NAMALWA (cell line): ENCODE results near the gene EFNA5.
"Not testable (repeated sequence)": the region's sequence is repeated elsewhere in the genome, so short reads cannot be mapped to it uniquely, and the experiment has no call there.

ENCODE experiments used
- DNase-seq: peaks from one replicate; pipeline ENCODE4 v3.0.0-alpha.2; 2015; ENCODE audit warnings: low spot score

Gene EFNA5

DNA sequence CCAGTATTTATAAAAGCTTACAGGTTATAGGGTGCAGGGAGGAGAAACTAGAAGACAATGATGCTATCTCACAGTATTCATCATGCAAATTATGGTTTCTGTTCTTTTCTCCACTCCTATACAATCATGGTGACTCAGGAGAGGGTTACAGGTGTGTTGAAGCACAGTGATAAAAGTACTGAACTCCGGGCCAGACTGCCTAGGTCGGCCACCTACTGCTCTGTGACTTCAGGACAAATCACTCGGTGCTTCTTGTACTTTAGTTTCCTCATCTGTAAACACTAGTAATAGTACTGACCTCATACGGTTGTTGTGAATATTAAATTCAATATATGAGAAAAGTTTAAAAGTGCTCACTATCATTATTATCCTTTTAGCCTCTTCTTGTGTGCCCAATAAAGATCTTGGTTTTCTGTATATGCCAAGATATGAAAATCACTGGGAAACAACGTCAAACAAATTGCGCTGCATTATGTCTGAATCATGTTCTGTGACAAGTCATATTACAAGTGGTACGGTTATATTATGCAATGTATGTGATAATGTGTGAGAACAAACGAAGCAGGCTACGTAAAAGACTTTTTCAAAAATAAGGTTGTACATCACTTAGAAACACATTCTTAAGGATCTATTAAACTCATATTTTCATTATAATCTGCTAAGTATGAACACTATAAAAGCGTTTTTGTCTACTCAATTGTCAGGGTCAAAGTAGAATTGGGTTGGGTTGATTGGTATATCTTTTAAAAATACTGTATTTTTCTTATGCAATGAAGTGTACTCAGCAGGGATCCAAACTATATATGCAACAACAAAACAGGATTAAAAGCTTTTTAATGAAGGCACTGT is 153.3 kb downstream of the EFNA5 start:
- peak; percentile 44 for DNase-seq

- DNase-seq = peak; percentile 35
Observed at GRCh38 chr5:107516452-107517184, 154.1 kb downstream of the EFNA5 start.

GRCh38 chr5:107515521-107516080 is 155.1 kb downstream of the EFNA5 start:
- no peak for DNase-seq

DNA sequence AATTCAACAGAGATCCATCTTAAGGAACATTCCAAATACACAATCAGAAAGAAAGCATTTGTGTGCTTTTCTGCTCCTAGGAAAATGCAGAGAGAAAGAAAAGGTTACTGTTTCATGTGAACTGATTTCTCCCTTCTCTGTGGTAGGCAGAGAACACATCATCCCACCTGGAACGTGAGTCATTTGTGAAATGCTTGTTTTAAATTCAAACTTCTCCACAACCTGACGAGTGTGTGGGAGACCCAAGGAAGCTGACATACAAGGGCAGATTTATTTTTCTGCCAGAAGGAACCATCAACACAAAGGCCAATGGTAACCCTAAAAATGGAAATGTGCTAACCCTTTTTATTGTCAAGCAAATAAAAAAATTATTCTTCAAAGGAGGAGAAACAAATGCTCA is 156.4 kb downstream of the EFNA5 start:
- DNase-seq = peak; percentile 61

- DNase-seq = peak; percentile 89
Observed at GRCh38 chr5:107513337-107514085, 157.2 kb downstream of the EFNA5 start.

GRCh38 chr5:107512029-107512428 is 158.7 kb downstream of the EFNA5 start:
- DNase-seq = peak; percentile 85

- no peak for DNase-seq
Observed at GRCh38 chr5:107510125-107510524, 160.6 kb downstream of the EFNA5 start.

GRCh38 chr5:107508097-107508496 is 162.6 kb downstream of the EFNA5 start:
- DNase-seq = no peak

DNA sequence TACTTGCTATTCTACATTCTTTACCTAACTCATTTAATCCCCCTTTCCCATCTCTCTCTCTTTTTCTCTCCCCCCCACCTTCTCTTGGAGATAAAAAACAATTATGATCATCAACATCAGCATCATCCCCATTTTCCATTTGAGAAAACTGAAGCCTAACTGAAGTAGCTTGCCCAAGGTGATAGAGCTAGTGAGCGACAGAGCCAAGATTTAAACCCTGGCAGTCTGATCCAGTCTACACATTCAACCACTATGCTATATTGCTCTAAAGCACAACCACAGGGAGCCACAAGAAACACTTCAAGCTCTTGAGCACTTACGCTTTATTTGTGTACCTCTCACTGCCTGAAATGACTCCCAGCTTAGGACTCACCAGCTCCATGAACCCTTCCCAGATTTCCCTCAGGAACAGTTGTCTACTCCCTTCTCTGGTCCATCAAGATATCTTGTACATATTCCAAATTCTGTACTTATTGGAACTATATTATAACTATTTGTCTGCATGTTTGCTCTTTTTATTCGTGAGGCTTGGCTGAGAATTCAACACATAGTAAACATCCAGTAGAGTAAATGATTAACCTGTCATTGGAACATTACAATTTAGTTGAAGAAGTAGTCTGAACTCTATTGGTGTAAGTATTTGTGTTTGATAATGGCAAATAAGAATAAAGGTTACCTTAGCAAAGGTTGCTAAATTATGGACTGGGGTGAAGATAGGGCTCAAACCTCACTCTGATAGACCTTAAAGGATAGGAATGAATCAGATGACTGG is 164.8 kb downstream of the EFNA5 start:
- no peak for DNase-seq

DNA sequence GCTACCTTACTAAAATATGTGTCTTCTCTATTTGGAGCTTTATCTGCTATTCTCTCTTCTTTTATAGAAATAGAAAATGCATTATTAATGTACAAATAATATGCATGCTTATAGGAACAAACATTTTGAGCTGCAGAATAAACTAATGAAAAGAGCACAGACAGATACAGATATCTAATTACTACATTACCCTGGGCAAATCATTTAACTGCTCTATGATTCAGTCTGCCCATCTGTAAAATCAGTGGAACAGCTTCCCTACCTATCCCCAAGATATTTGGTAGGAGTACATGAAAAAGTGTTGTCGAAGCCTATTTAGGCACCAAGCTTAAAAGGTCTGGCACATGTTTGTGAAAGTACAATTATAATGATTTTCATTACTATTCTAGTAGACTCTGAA is 166.3 kb downstream of the EFNA5 start:
- DNase-seq = no peak

- DNase-seq = no peak
Observed at GRCh38 chr5:107502676-107503060, 168.1 kb downstream of the EFNA5 start.

GRCh38 chr5:107501965-107502675 is 168.6 kb downstream of the EFNA5 start:
- DNase-seq = no peak

DNA sequence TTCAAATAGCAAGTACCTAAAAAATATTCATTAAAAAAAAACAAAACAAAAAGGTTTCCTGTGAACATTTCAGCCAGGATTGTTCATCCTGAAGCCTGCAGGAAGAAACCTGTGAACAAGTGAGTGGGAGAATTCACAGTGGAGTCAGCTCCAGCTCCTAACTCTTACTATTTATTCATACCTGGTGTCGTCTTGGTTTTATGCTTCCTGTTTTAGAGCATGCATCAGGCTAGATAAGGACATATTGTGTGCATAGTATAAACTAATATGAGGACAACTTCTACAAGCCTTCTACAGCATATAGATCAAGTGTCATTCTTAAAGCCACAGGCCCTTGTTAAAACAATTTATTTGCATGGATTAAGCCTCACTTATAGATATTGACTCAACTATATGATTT is 169.9 kb downstream of the EFNA5 start:
- DNase-seq = no peak

DNA sequence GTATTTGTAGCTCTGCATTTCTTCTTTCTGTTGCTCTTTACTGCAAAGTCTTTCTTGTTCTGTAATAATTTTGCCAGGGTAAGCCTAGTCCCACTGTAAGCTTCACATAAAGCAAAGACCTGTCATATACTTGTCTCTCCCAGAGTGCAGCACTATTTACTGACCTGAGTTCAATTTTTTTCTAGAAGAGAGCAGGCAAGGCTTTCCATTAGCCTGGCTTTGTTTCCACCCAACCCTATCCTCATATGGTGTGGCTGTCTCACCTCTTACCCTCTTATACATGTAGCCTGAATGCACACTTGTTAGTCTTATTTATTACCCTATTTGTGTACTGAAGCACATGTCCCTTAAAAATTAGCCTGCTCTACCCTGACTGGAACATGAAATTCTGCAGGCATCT is 170.4 kb downstream of the EFNA5 start:
- no peak for DNase-seq

DNA sequence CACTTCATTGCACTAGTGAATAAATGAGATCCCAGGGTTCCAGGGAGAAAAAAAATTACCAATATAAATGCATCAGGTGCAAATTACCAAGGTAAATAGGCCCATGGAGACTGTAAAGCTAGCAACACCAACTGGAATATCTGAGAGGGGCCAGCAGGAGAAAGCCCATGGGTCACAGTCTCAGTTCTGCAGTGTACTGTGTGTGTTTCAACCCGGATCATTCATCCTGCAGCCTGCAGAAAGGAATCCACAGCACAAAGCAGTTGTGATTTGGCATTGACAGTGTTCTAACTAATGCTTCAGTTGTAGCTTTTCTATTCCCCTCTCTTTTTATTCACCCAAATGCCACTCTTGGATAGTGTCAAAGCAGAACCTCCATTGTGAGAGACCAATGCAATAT is 171.0 kb downstream of the EFNA5 start:
- no peak for DNase-seq

GRCh38 chr5:107499237-107499636 is 171.5 kb downstream of the EFNA5 start:
- DNase-seq = no peak

DNA sequence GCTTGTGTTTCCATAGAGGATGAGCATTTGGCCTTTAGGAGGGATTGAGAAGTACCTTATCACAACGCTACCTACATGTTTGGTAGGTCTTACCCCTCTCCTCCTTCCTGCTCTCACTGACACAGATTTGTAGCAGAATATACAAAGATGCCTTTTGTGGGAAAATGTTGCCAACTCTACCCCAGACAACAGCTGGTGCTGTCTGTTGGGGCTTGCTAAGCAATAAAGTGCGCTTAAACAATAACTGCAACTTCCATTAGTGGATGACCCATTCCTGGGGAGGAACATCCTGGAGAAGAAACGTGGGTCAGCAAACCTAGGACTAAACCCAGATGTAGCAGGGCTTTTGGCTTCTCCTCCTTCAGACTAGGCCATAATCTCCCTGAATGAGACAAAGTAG is 174.3 kb downstream of the EFNA5 start:
- no peak for DNase-seq

GRCh38 chr5:107494129-107494528 is 176.6 kb downstream of the EFNA5 start:
- not testable (repeated sequence) for DNase-seq

- no peak for DNase-seq
Observed at GRCh38 chr5:107487056-107487542, 183.6 kb downstream of the EFNA5 start.

GRCh38 chr5:107486489-107486888 is 184.2 kb downstream of the EFNA5 start:
- no peak for DNase-seq

DNA sequence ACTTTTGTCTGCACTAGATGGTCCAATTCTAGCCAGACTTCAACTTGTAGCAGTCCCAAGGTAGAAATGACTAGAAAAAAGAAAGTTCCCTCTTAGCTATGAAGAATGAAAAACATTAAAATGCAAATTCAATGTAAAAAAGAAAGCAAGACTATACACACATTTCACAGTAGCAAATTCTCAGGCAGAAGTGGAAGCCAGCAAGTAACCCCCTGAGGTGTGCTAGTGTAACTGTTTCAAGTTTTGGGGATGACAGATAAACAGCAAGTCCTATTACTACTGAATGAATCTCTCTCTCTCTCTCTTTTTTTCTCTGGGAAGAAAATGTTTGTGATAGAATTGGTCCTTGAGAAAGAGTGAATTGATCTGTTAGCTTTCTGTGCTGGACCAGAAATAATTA is 185.6 kb downstream of the EFNA5 start:
- DNase-seq = peak; percentile 38
